GM21723 (cell line): ENCODE measurements around the gene CLMN.
A peak's percentile ranks its signal among the peaks of the same experiment; 100 is the strongest.

Experiments used
- ATAC-seq: cut with Tn5 transposase; IDR thresholded peaks from one replicate; pipeline ENCODE4 v1.9.1; 2021; ENCODE audit warnings: mild to moderate bottlenecking, moderate library complexity; ENCODE audit not compliant: unreplicated experiment

Gene CLMN, protein sequence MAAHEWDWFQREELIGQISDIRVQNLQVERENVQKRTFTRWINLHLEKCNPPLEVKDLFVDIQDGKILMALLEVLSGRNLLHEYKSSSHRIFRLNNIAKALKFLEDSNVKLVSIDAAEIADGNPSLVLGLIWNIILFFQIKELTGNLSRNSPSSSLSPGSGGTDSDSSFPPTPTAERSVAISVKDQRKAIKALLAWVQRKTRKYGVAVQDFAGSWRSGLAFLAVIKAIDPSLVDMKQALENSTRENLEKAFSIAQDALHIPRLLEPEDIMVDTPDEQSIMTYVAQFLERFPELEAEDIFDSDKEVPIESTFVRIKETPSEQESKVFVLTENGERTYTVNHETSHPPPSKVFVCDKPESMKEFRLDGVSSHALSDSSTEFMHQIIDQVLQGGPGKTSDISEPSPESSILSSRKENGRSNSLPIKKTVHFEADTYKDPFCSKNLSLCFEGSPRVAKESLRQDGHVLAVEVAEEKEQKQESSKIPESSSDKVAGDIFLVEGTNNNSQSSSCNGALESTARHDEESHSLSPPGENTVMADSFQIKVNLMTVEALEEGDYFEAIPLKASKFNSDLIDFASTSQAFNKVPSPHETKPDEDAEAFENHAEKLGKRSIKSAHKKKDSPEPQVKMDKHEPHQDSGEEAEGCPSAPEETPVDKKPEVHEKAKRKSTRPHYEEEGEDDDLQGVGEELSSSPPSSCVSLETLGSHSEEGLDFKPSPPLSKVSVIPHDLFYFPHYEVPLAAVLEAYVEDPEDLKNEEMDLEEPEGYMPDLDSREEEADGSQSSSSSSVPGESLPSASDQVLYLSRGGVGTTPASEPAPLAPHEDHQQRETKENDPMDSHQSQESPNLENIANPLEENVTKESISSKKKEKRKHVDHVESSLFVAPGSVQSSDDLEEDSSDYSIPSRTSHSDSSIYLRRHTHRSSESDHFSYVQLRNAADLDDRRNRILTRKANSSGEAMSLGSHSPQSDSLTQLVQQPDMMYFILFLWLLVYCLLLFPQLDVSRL

GRCh38 chr14:95319312-95320077, at the start of gene CLMN:
TSS of gene CLMN (minus strand) at chr14:95319908. CDS start at chr14:95319792, 116 bp downstream.
- ATAC-seq: peak; percentile 50

- no peak for ATAC-seq
These were observed 45.7 kb upstream of the CLMN start for GRCh38 chr14:95365401-95365800.

DNA sequence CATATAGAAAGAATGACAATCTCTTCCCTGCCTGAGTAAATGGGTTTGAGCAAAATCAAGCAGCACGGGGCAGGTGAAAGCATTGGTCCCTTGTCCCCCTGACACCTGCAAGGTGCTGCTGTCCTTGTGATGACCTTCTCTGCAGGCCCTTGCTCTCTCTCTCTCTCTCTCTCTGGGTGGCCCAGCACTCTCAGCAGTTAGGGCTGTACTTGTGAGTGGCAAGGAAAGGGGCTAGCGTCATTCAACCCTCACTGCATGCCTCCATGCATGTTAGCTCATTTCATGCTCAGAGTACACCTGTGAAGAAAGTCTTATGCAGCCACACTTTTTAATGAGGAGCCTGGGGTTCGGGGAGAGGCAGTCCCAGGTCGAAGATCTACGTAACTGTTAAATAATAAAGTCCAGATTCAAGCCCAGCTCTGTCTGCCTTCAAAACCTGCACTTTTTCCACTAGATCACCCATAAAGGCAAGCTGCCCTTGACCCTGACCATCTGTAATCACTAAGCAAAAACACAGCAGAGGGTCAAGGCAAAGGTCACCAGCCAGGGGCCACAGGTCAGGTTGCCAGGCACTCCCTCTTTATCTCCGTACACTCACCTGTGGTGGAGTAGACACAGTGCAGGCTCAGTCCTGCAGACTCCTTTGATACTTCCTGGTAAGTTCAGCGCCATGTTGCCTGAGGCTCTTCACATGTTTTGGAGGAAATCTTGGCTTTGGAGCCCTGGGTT, 44.9 kb upstream of the CLMN start:
- ATAC-seq: no peak

GRCh38 chr14:95363468-95363954, 43.8 kb upstream of the CLMN start:
- ATAC-seq: no peak

DNA sequence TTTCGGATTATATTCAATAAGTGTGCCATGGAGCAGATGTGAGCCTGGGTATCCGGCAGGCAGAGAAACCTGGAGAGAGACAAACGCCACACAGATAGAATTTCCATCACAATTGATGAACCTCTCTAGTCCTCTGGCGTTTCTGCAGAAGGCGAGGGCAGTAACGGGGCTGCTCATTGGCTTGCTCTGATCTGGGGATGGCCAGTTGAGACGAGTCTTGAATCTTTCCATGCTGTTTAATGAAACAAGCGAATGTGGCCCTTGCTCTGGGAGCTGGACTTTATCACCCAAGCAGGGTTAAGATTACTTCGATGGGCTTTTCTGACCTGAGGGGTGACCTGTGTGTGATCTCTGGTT, 42.4 kb upstream of the CLMN start:
- no peak for ATAC-seq

DNA sequence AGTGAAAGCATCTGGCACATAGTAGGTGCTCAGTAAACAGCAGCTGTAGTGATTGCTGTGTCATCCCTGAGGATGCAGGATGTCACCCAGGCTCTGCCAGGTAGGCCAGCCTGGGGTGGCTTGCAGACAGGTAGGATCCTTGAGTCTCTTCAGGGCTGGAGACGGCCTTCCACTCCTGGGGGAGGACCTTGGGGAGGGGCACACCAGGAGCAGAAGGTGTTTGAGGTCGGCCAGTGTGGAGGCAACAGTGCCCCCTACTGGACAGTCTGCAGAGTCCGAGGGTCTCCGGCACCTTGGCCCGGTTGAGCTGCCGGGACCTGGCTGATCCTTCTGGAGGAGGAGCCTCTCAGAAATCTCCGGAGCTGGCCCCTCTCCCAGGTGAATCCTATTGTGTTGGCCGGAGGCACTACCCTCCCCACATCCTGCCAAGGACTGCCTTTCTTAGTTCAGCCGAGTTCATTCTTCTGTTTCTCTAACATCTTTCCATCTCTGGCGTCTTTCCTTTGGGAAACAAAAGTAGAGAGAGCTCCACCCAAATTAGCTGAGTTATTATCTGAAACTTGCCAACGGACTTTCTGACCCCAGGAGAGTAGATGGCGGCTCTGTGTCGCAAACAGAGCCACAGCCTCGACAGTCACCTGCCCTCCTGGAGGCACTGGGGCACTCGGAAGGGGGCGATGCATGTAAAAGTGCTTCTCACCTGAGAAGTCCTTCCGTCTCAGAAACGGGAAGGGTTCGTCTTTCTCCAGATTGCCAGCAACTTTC, 41.8 kb upstream of the CLMN start:
- ATAC-seq: peak; percentile 68

- no peak for ATAC-seq
These were observed 41.1 kb upstream of the CLMN start for GRCh38 chr14:95360828-95361227.

GRCh38 chr14:95359994-95360826, 40.5 kb upstream of the CLMN start:
- ATAC-seq: no peak

DNA sequence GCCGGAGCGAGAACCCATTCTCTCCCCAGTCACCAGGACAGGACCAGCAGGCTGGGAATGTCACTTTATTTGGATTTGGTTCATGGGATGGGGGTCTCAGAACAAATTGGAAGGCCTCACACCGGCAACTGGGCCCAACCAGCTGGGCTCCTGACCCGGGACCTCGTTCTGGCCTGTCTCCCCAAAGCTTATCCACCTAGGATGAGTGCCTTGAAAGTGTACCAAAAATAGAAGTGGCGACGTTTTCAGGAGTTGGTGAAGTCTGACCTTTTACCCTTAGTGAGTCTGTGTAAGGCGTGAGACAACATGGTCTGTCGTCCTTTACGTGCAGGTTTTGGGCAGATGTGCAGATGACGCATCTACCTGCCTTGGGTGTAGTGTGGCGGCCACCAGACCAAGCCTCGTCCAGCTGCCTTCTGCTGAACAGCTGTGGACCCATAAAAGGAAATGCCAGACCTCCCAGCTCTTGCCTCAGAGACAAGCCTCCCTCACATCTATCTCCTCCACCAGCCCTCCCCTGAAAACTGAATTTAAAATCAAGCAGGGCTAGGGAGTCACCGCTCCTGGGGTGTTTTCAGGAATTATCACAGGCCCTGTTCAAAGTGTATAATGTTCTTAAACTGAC, 36.6 kb upstream of the CLMN start:
- no peak for ATAC-seq

GRCh38 chr14:95355422-95355821, 35.7 kb upstream of the CLMN start:
- ATAC-seq: no peak

DNA sequence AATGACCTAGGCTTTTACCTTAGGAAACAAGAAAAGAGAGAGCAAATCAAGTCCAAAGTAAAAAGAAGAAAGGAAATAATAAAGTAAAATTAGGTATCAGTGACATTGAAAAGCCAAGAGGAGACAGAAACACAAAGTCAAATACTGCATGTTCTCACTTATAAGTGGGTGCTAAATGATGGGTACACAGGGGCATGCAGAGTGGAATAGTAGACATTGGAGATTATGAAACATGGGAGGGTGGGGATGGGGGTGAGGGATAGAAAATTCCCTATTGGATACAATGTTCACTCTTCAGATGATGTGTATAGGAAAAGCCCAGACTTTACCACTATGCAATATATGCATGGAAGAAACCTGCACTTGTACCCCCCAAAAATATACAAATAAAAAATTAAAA, 35.1 kb upstream of the CLMN start:
- no peak for ATAC-seq

GRCh38 chr14:95353664-95354063, 34.0 kb upstream of the CLMN start:
- no peak for ATAC-seq

GRCh38 chr14:95353007-95353406, 33.3 kb upstream of the CLMN start:
- ATAC-seq: no peak

- no peak for ATAC-seq
These were observed 32.8 kb upstream of the CLMN start for GRCh38 chr14:95352481-95352880.

GRCh38 chr14:95349241-95349640, 29.5 kb upstream of the CLMN start:
- no peak for ATAC-seq

GRCh38 chr14:95348395-95349080, 28.8 kb upstream of the CLMN start:
- no peak for ATAC-seq

- ATAC-seq: no peak
These were observed 27.1 kb upstream of the CLMN start for GRCh38 chr14:95346820-95347219.

- ATAC-seq: no peak
These were observed 26.6 kb upstream of the CLMN start for GRCh38 chr14:95346266-95346665.
